ENCODE measurements around the gene SLC5A12. TPM values are rescaled to one million over a fixed set of nuclear protein-coding genes. Genes with fewer than 3 reads are reported as not detected.

SLC5A12 gene
- polyA plus RNA-seq, 1 donor from 2014 or later, result not detected

GRCh38 chr11:26731084-26731456 is 9.2 kb upstream of the SLC5A12 start:
- no peaks in the 10 kb centered on the region for H3K9me2 ChIP-seq (ENCODE audit: insufficient read depth, low read length)
- no peak overlapping the region for H3K27ac ChIP-seq (ENCODE audit: low read length)
- no peak overlapping the region for H3K9ac ChIP-seq (ENCODE audit: low read length)
- no peaks in the 10 kb centered on the region for H3K79me2 ChIP-seq (replicated peaks; ENCODE audit: insufficient read depth, low read length)
- H3K27me3 ChIP-seq (ENCODE audit: insufficient read depth, low read depth, low read length), result no peaks in the 10 kb centered on the region
- H2AFZ ChIP-seq (ENCODE audit: low read depth, low read length), result no peak overlapping the region
- TF ChIP-seq POLR2AphosphoS5 (IDR thresholded peaks at IDR 0.05), result no peak
- no peak for TF ChIP-seq REST (IDR thresholded peaks at IDR 0.05; ENCODE audit: borderline replicate concordance)
- no peak for TF ChIP-seq CTCF (IDR thresholded peaks at IDR 0.05; ENCODE audit: poor library complexity, severe bottlenecking)
- no peak for TF ChIP-seq SMC3 (conservative IDR thresholded peaks at IDR 0.05; ENCODE audit: poor library complexity)
- TF ChIP-seq MXI1 (conservative IDR thresholded peaks at IDR 0.05; ENCODE audit: poor library complexity, severe bottlenecking), result no peak
- no peak for TF ChIP-seq EZH2 (IDR thresholded peaks at IDR 0.05; ENCODE audit: borderline replicate concordance, insufficient read depth, low read length, poor library complexity, severe bottlenecking)
- TF ChIP-seq EP300 (conservative IDR thresholded peaks at IDR 0.05; ENCODE audit: poor library complexity, severe bottlenecking), result no peak
- TF ChIP-seq TAF1 (IDR thresholded peaks at IDR 0.05; ENCODE audit: low read depth), result no peak
- TF ChIP-seq RAD21 (conservative IDR thresholded peaks at IDR 0.05), result no peak
- H3K4me2 ChIP-seq (ENCODE audit: low read length), result no peak overlapping the region
- no peaks in the 10 kb centered on the region for H4K20me1 ChIP-seq (ENCODE audit: insufficient read depth)
- no peaks in the 10 kb centered on the region for H3K9me3 ChIP-seq (ENCODE audit: low read length)
- no peaks in the 10 kb centered on the region for H3K36me3 ChIP-seq (ENCODE audit: insufficient read depth, low read length)
- no peak overlapping the region for H3K4me3 ChIP-seq (ENCODE audit: low read length)
- no peaks in the 10 kb centered on the region for H3F3A ChIP-seq (ENCODE audit: insufficient read depth, low read length, poor library complexity, severe bottlenecking)

GRCh38 chr11:26730414-26731083 is 8.7 kb upstream of the SLC5A12 start:
- H3K4me3 ChIP-seq (ENCODE audit: low read length), result no peak overlapping the region
- no peaks in the 10 kb centered on the region for H4K20me1 ChIP-seq (ENCODE audit: insufficient read depth)
- H3K9ac ChIP-seq (ENCODE audit: low read length), result no peak overlapping the region
- no peaks in the 10 kb centered on the region for H3K79me2 ChIP-seq (replicated peaks; ENCODE audit: insufficient read depth, low read length)
- H3K4me2 ChIP-seq (ENCODE audit: low read length), result no peak overlapping the region
- no peaks in the 10 kb centered on the region for H3K36me3 ChIP-seq (ENCODE audit: insufficient read depth, low read length)
- H3K9me3 ChIP-seq (ENCODE audit: low read length), result no peaks in the 10 kb centered on the region
- TF ChIP-seq EZH2 (IDR thresholded peaks at IDR 0.05; ENCODE audit: borderline replicate concordance, insufficient read depth, low read length, poor library complexity, severe bottlenecking), result no peak
- TF ChIP-seq POLR2AphosphoS5 (IDR thresholded peaks at IDR 0.05), result no peak
- no peak for TF ChIP-seq EP300 (conservative IDR thresholded peaks at IDR 0.05; ENCODE audit: poor library complexity, severe bottlenecking)
- TF ChIP-seq RAD21 (conservative IDR thresholded peaks at IDR 0.05), result no peak
- no peak for TF ChIP-seq REST (IDR thresholded peaks at IDR 0.05; ENCODE audit: borderline replicate concordance)
- TF ChIP-seq CTCF (IDR thresholded peaks at IDR 0.05; ENCODE audit: poor library complexity, severe bottlenecking), result no peak
- TF ChIP-seq TAF1 (IDR thresholded peaks at IDR 0.05; ENCODE audit: low read depth), result no peak
- TF ChIP-seq MXI1 (conservative IDR thresholded peaks at IDR 0.05; ENCODE audit: poor library complexity, severe bottlenecking), result no peak
- no peak for TF ChIP-seq SMC3 (conservative IDR thresholded peaks at IDR 0.05; ENCODE audit: poor library complexity)
- H3K9me2 ChIP-seq (ENCODE audit: insufficient read depth, low read length), result no peaks in the 10 kb centered on the region
- no peaks in the 10 kb centered on the region for H3K27me3 ChIP-seq (ENCODE audit: insufficient read depth, low read depth, low read length)
- no peak overlapping the region for H2AFZ ChIP-seq (ENCODE audit: low read depth, low read length)
- no peak overlapping the region for H3K27ac ChIP-seq (ENCODE audit: low read length)
- H3F3A ChIP-seq (ENCODE audit: insufficient read depth, low read length, poor library complexity, severe bottlenecking), result no peaks in the 10 kb centered on the region

All from neural cell (in vitro differentiated cells).